MCF 10A (cell line): ENCODE results near the gene IRF2. TPM values are rescaled to one million over a fixed set of nuclear protein-coding genes. Genes with fewer than 3 reads are reported as not detected.

Experiments
- BruUV-seq: library from RNA; stranded (reverse); fragments of 400-500 nt; replicated peaks from 2 replicates; lab custom pipeline; 2021; lab: Mats Ljungman, UMichigan
- CTCF ChIA-PET: fragments of 300-600 bp; sonication (Branson Sonifier 250); formaldehyde crosslinking; extraction: SDS; loops from one replicate; lab custom pipeline; 2021; ENCODE audit warnings: antibody characterized with exemption, inconsistent platforms; lab: Yijun Ruan, JAX
- POLR2A ChIA-PET: fragments of 300-600, 350-650 bp; sonication (Branson Sonifier 250); formaldehyde crosslinking; extraction: SDS; loops from one replicate; lab custom pipeline; 2020; ENCODE audit warnings: antibody characterized with exemption, inconsistent platforms; lab: Yijun Ruan, JAX
- DNase-seq: peaks from one replicate; pipeline ENCODE4 v3.0.0-alpha.2; 2018; ENCODE audit not compliant: unreplicated experiment
- H3K27ac Mint-ChIP-seq: one replicate; pipeline ENCODE4 v1.8.0; 2022; ENCODE audit warnings: mild to moderate bottlenecking, low read depth, mixed read lengths; ENCODE audit not compliant: unreplicated experiment
- H3K27me3 Mint-ChIP-seq: one replicate; pipeline ENCODE4 v1.8.0; 2022; ENCODE audit warnings: mixed read lengths; ENCODE audit not compliant: insufficient read depth, unreplicated experiment
- H3K36me3 Mint-ChIP-seq: one replicate; pipeline ENCODE4 v1.8.0; 2022; ENCODE audit warnings: mild to moderate bottlenecking, moderate library complexity, mixed read lengths; ENCODE audit not compliant: insufficient read depth, unreplicated experiment
- H3K4me1 Mint-ChIP-seq: one replicate; pipeline ENCODE4 v1.8.0; 2022; ENCODE audit warnings: mixed read lengths; ENCODE audit not compliant: insufficient read depth, unreplicated experiment
- H3K4me3 Mint-ChIP-seq: one replicate; pipeline ENCODE4 v1.8.0; 2022; ENCODE audit warnings: mild to moderate bottlenecking, moderate library complexity, mixed read lengths; ENCODE audit not compliant: unreplicated experiment
- H3K9me3 Mint-ChIP-seq: one replicate; pipeline ENCODE4 v1.8.0; 2022; ENCODE audit warnings: mixed read lengths; ENCODE audit not compliant: unreplicated experiment
- intact Hi-C: fragments of 100-400 bp; cut with micrococcal nuclease; formaldehyde crosslinking; loops from 2 replicates; pipeline ENCODE4 v1.14.1; 2022
- total RNA-seq: library from RNA; stranded (reverse); gene quantifications from 2 replicates; pipeline ENCODE4 v1.2.3, GENCODE V29; 2022
- TF ChIP-seq, protein P1 (sequence below): fragments of 200-600 bp; IDR thresholded peaks from one replicate; pipeline ENCODE4 v1.8.0; 2022; ENCODE audit warnings: antibody characterized with exemption, mild to moderate bottlenecking; ENCODE audit not compliant: unreplicated experiment

Gene IRF2
- total RNA-seq, 1 experiment from 2014 or later, result 20.8 TPM

DNA sequence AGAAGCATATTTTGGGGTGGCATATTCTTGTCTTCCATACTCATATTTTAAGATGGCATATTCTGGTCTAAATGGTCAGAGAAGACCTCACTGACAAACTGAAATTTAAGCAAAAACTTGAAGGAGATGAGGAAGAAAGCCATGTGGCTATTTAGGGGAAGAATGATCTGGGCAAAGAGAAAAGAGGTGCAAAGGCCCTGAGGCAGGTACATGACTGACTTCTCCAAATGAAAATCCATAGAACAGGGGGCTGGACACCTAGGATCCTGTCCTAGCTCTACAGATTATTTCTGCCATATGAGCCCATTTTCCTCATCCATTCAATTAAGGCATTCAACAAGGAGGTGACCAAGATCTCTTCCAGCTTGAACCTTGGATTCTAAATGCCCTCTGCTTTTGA is 105.6 kb downstream of the IRF2 start:
- Mint-ChIP-seq H3K4me3 (no peak overlapping the region), H3K9me3 (no peaks in the 10 kb centered on the region), H3K27me3 (no peaks in the 10 kb centered on the region), H3K4me1 (no peaks in the 10 kb centered on the region), H3K27ac (no peak overlapping the region), H3K36me3 (no peaks in the 10 kb centered on the region)
- TF ChIP-seq, protein P1, sequence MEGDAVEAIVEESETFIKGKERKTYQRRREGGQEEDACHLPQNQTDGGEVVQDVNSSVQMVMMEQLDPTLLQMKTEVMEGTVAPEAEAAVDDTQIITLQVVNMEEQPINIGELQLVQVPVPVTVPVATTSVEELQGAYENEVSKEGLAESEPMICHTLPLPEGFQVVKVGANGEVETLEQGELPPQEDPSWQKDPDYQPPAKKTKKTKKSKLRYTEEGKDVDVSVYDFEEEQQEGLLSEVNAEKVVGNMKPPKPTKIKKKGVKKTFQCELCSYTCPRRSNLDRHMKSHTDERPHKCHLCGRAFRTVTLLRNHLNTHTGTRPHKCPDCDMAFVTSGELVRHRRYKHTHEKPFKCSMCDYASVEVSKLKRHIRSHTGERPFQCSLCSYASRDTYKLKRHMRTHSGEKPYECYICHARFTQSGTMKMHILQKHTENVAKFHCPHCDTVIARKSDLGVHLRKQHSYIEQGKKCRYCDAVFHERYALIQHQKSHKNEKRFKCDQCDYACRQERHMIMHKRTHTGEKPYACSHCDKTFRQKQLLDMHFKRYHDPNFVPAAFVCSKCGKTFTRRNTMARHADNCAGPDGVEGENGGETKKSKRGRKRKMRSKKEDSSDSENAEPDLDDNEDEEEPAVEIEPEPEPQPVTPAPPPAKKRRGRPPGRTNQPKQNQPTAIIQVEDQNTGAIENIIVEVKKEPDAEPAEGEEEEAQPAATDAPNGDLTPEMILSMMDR, result no peak
- intact Hi-C loops, result no loop called here
- no TSS peak for BruUV-seq
- ChIA-PET CTCF (interaction anchor here (1.1 kb wide), 1 partner anchor 11 kb away, joined by 3 read pairs; no protein-coding TSS in a partner anchor), POLR2A (no interaction called here)
- no peak for DNase-seq

GRCh38 chr4:184368290-184368689 is 106.1 kb downstream of the IRF2 start:
- intact Hi-C loops, result no loop called here
- TF ChIP-seq, protein P1, result no peak
- ChIA-PET POLR2A (no interaction called here), CTCF (interaction anchor here (1.1 kb wide), 1 partner anchor 11 kb away, joined by 3 read pairs; no protein-coding TSS in a partner anchor)
- no peaks in the 10 kb centered on the region for H3K9me3 Mint-ChIP-seq
- H3K4me3 Mint-ChIP-seq, result no peak overlapping the region
- DNase-seq, result no peak
- H3K27ac Mint-ChIP-seq, result no peak overlapping the region
- no peaks in the 10 kb centered on the region for H3K36me3 Mint-ChIP-seq
- H3K27me3 Mint-ChIP-seq, result no peaks in the 10 kb centered on the region
- no peaks in the 10 kb centered on the region for H3K4me1 Mint-ChIP-seq
- BruUV-seq, result no TSS peak

GRCh38 chr4:184364100-184364921 is 110.0 kb downstream of the IRF2 start:
- Mint-ChIP-seq H3K4me3 (no peak overlapping the region), H3K9me3 (no peaks in the 10 kb centered on the region), H3K27ac (no peak overlapping the region), H3K4me1 (peaks cover 6% of the 10 kb centered on the region), H3K36me3 (no peaks in the 10 kb centered on the region), H3K27me3 (no peaks in the 10 kb centered on the region)
- TF ChIP-seq, protein P1, result no peak
- intact Hi-C loops, result no loop called here
- no peak for DNase-seq
- BruUV-seq, result no TSS peak
- POLR2A ChIA-PET, result no interaction called here
- CTCF ChIA-PET, result interaction anchor here (0.6 kb wide), 1 partner anchor 24 kb away, joined by 3 read pairs; no protein-coding TSS in a partner anchor

DNA sequence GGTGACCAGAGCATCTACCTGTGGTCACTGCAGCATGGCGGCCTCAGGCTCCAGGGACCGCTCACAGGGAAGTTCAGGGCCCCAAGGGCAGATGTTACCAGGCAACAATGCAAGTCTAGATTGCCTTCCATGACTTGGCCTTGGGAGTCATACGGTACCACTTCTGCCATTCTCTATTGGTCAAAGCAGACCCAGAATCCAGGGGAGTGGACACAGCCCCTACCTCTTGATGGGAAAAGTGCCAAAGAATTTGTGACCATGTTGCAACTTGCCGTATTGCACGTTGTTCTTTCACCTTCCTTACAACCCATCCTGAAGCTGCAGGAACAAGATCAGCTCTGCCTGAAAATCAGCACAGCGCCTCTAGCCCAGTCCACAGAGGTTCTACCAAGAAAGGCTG is 111.1 kb downstream of the IRF2 start:
- no peaks in the 10 kb centered on the region for H3K36me3 Mint-ChIP-seq
- H3K4me3 Mint-ChIP-seq, result no peak overlapping the region
- no peaks in the 10 kb centered on the region for H3K27me3 Mint-ChIP-seq
- no peak for DNase-seq
- TF ChIP-seq, protein P1, result no peak
- intact Hi-C loops, result no loop called here
- BruUV-seq, result no TSS peak
- ChIA-PET CTCF (no interaction called here), POLR2A (no interaction called here)
- H3K27ac Mint-ChIP-seq, result no peak overlapping the region
- no peaks in the 10 kb centered on the region for H3K9me3 Mint-ChIP-seq
- H3K4me1 Mint-ChIP-seq, result peaks cover 6% of the 10 kb centered on the region
